Large intestine (tissue), 3 donors: ENCODE measurements around the gene PCED1B. TPM values are rescaled to one million over a fixed set of nuclear protein-coding genes. Genes with fewer than 3 reads are reported as not detected.
"Not testable (repeated sequence)": the region's sequence is repeated elsewhere in the genome, so short reads cannot be mapped to it uniquely, and the experiment has no call there.

Experiments used
- DNase-seq, 2 donors: peaks; one replicate each; pipeline versions ENCODE4 v3.0.0 to v3.0.0-alpha.2; 2013
- H3K27ac ChIP-seq: one replicate; pipeline ENCODE4 v1.5.1; 2013; ENCODE audit warnings: low read length
- H3K27me3 ChIP-seq: 2 replicates; pipeline ENCODE4 v1.6.1; 2013; ENCODE audit warnings: low read length; ENCODE audit not compliant: control insufficient read depth, insufficient read depth
- H3K36me3 ChIP-seq: 2 replicates; pipeline ENCODE4 v1.6.1; 2013; ENCODE audit warnings: low read length; ENCODE audit not compliant: control insufficient read depth, insufficient read depth
- H3K4me1 ChIP-seq: one replicate; pipeline ENCODE4 v1.6.1; 2013; ENCODE audit warnings: low read length; ENCODE audit not compliant: control insufficient read depth, insufficient read depth
- H3K4me3 ChIP-seq: one replicate; pipeline ENCODE4 v1.5.1; 2013; ENCODE audit warnings: low read length
- H3K9me3 ChIP-seq: one replicate; pipeline ENCODE4 v1.6.1; 2013; ENCODE audit warnings: mild to moderate bottlenecking, low read depth, low read length, moderate library complexity; ENCODE audit not compliant: control insufficient read depth
- WGBS: methylation state at CpG from one replicate; pipeline ENCODE4 v1.1.5; 2013; ENCODE audit warnings: low lambda C conversion rate; ENCODE audit not compliant: insufficient coverage; 5-methylcytosine and 5-hydroxymethylcytosine counted together
- polyA plus RNA-seq: library from polyadenylated mRNA; unstranded; fragments of 120-200 nt; gene quantifications from one replicate; pipeline ENCODE4 v1.2.1, GENCODE V29; 2013

PCED1B gene
- polyA plus RNA-seq, 1 donor = 4.3 TPM

- Histone ChIP-seq H3K36me3 (no peaks in the 10 kb centered on the region), H3K9me3 (no peaks in the 10 kb centered on the region), H3K27me3 (no peaks in the 10 kb centered on the region), H3K27ac (no peak overlapping the region), H3K4me3 (no peak overlapping the region), H3K4me1 (peaks cover 10% of the 10 kb centered on the region)
- whole genome bisulfite sequencing = 77% methylated on average over 3 of the region's 3 CpGs
- no peak for DNase-seq
These were observed 193.2 kb downstream of the PCED1B start for GRCh38 chr12:47272412-47273190.

GRCh38 chr12:47273191-47273626 is 193.8 kb downstream of the PCED1B start:
- H3K4me1 ChIP-seq = peaks cover 15% of the 10 kb centered on the region
- H3K36me3 ChIP-seq = no peaks in the 10 kb centered on the region
- H3K4me3 ChIP-seq = no peak overlapping the region
- DNase-seq = no peak
- no peak overlapping the region for H3K27ac ChIP-seq
- 89% methylated on average over 3 of the region's 4 CpGs for WGBS
- no peaks in the 10 kb centered on the region for H3K27me3 ChIP-seq
- no peaks in the 10 kb centered on the region for H3K9me3 ChIP-seq

- 100% methylated on average over 2 of the region's 2 CpGs for WGBS
- H3K27me3 ChIP-seq = no peaks in the 10 kb centered on the region
- no peaks in the 10 kb centered on the region for H3K9me3 ChIP-seq
- H3K4me3 ChIP-seq = no peak overlapping the region
- DNase-seq = no peak
- H3K4me1 ChIP-seq = peaks cover 15% of the 10 kb centered on the region
- H3K27ac ChIP-seq = no peak overlapping the region
- H3K36me3 ChIP-seq = no peaks in the 10 kb centered on the region
These were observed 195.3 kb downstream of the PCED1B start for GRCh38 chr12:47274760-47275159.

- WGBS = no CpG with 5 or more reads among the region's 5 CpGs
- Histone ChIP-seq H3K4me1 (peaks cover 15% of the 10 kb centered on the region), H3K9me3 (no peaks in the 10 kb centered on the region), H3K36me3 (no peaks in the 10 kb centered on the region), H3K27me3 (no peaks in the 10 kb centered on the region), H3K27ac (peak overlapping the region; percentile 71), H3K4me3 (no peak overlapping the region)
- peak in 1 of 2 donors; percentile 8 for DNase-seq
These were observed 196.8 kb downstream of the PCED1B start for GRCh38 chr12:47276253-47276620.

GRCh38 chr12:47276621-47277309 is 197.3 kb downstream of the PCED1B start:
- no peaks in the 10 kb centered on the region for H3K36me3 ChIP-seq
- DNase-seq = peak; percentile 68 to 92
- peaks cover 15% of the 10 kb centered on the region for H3K4me1 ChIP-seq
- WGBS = 33% methylated on average over 2 of the region's 4 CpGs
- no peaks in the 10 kb centered on the region for H3K27me3 ChIP-seq
- peak overlapping the region; percentile 71 for H3K27ac ChIP-seq
- H3K4me3 ChIP-seq = no peak overlapping the region
- no peaks in the 10 kb centered on the region for H3K9me3 ChIP-seq

GRCh38 chr12:47277972-47278448 is 198.6 kb downstream of the PCED1B start:
- no peak overlapping the region for H3K4me3 ChIP-seq
- no peak overlapping the region for H3K27ac ChIP-seq
- DNase-seq = no peak
- peaks cover 15% of the 10 kb centered on the region for H3K4me1 ChIP-seq
- WGBS = 100% methylated on average over 1 of the region's 1 CpG
- H3K9me3 ChIP-seq = no peaks in the 10 kb centered on the region
- no peaks in the 10 kb centered on the region for H3K27me3 ChIP-seq
- H3K36me3 ChIP-seq = no peaks in the 10 kb centered on the region

- H3K27ac ChIP-seq, H3K36me3 ChIP-seq, H3K9me3 ChIP-seq, H3K4me3 ChIP-seq, H3K27me3 ChIP-seq, DNase-seq: not testable (repeated sequence)
- peaks cover 15% of the 10 kb centered on the region for H3K4me1 ChIP-seq
- 100% methylated on average over 1 of the region's 8 CpGs for whole genome bisulfite sequencing
These were observed 200.3 kb downstream of the PCED1B start for GRCh38 chr12:47279758-47280157.

GRCh38 chr12:47280543-47281300 is 201.3 kb downstream of the PCED1B start:
- H3K4me1 ChIP-seq = peaks cover 15% of the 10 kb centered on the region

GRCh38 chr12:47281667-47282171 is 202.3 kb downstream of the PCED1B start:
- Histone ChIP-seq H3K36me3 (no peaks in the 10 kb centered on the region), H3K27ac (no peak overlapping the region), H3K27me3 (no peaks in the 10 kb centered on the region), H3K9me3 (no peaks in the 10 kb centered on the region), H3K4me3 (no peak overlapping the region), H3K4me1 (peaks cover 13% of the 10 kb centered on the region)
- no peak for DNase-seq
- 80% methylated on average over 1 of the region's 4 CpGs for WGBS

More at GRCh38 chr12:47280543-47281300, 201.3 kb downstream of the PCED1B start:
- WGBS = no CpG with 5 or more reads among the region's 7 CpGs
- Histone ChIP-seq H3K36me3 (no peaks in the 10 kb centered on the region), H3K27me3 (no peaks in the 10 kb centered on the region), H3K9me3 (no peaks in the 10 kb centered on the region), H3K4me3 (no peak overlapping the region), H3K27ac (no peak overlapping the region)
- DNase-seq = no peak

GRCh38 chr12:47282206-47282605 is 202.8 kb downstream of the PCED1B start:
- no peaks in the 10 kb centered on the region for H3K27me3 ChIP-seq
- no peaks in the 10 kb centered on the region for H3K36me3 ChIP-seq
- H3K4me1 ChIP-seq = peaks cover 9% of the 10 kb centered on the region
- H3K27ac ChIP-seq = no peak overlapping the region
- 100% methylated on average over 1 of the region's 4 CpGs for WGBS
- H3K4me3 ChIP-seq = no peak overlapping the region
- DNase-seq = no peak
- H3K9me3 ChIP-seq = no peaks in the 10 kb centered on the region
